ENCODE data around the gene PLEKHG5.

The PLEKHG5 gene

DNA sequence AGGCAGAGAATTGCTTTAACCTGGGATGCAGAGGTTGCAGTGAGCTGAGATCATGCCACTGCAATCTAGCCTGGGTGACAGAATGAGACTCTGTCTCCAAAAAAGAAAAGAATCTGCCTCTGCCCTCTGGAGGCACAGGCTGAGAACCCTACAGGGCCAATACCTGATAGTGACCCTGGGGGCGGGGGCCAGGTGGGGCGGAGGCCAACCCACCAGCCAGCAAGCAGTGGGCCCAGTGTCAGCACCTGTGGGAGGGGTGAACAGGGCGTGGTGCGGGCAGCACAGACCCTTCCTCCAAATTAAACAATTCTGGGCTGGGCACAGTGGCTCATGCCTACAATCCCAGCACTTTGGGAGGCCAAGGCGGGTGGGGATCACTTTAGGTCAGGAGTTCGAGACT is 19.0 kb upstream of the PLEKHG5 start:
- no peak for DNase-seq (ENCODE audit: low read depth)

DNA sequence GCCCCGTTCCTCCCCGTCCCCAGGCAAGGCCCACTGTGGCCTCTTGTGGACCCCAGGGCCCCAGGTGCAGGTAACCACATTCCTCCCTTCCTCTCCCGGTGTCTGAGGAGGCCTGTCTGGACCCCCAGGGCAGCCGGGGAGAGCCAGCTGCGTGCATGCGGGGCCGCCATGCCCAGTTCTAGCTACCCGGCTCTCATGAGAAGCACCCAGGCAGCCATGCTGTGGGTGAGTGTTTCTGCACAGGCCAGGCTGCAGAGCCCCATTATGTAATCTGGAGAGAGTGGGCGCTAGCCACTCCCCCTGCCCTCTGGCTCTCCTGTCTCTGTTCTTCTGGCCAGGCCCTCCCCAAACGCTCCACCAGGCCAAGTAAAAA is 18.4 kb upstream of the PLEKHG5 start:
- DNase-seq (ENCODE audit: low read depth): no peak

DNA sequence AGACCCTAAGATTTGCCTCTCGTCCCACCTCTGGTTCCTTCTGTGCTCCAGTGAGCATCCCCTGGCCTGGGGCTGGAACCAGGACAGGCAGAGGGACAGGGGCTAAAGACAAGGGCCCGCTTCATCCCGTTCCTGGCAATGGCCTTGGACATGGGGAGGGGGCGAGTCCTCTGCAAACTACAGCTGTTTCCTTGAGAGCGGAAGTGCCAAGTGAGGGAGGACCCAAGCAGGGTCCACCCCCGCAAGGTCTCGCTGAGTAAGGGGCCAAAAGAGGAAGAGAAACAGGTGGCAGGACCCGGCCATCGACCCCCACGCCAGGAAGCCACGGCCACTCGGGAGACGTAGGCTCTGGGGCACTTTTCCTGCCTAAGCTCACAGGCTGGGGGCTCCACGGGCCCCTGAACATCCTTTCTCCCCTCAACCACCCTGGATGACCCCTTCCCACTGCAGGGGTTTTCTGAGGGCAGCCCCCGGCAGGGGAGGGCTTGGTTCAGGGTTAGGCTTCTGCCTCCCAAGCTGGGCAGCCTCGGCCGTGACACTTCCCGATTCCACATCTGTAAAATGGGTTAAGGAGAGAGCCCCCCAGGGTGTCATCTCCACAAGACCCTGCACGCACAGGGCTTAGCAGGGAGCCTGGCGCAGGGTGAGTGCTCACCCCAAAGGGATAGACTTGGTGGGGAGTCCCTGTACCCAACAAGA is 17.9 kb upstream of the PLEKHG5 start:
- no peak for DNase-seq (ENCODE audit: low read depth)

DNA sequence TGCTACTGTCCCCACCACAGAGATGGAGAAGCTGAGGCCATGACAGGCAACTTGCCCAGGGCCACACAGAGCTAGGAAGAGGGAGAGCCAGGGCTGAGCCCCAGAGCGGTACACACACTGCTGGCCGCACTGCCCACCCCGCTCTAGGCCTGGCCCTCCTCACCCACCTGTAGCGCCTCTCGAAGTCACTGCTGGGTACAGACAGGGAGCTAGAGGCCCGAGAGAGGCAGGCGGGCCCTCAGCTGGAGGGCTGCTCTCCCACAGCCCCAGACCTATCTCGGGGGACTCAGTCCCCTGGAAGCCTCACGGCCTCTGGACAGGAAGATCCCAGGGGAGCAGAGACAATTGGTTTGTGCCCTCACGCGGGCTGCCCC is 17.3 kb upstream of the PLEKHG5 start:
- no peak for DNase-seq (ENCODE audit: low read depth)

DNA sequence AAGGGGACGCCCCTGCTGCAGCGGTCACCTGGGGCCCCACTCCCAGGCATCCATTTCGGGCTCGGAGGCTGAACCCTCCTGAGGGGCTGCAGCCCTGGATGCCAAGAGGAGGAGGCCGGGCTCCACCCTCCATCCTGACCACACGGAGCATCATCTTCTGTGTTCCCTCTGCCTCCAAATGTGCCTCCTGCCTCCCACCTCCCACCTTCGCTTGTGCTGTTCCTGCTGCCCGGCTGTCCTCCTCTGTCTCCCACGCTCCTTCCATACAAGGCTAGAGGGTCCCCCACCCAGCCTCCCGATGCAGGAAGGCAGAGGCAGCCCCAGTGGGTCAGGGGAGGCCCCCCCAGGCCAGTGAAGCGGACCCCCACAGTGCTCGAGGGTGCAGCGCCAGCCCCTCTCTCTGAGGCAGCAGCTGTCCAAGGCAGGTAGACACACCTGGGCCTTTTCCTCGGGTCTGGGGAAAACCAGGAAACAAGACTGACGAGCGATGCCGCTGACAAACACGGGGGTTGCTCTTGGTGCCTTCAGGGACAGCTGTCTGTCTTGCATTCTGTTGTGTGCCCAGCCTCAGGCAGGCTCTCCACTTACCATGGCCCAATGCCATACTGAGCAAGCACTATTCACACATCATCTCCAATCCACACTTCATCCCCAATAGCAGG is 16.8 kb upstream of the PLEKHG5 start:
- no peak for DNase-seq (ENCODE audit: low read depth)

DNA sequence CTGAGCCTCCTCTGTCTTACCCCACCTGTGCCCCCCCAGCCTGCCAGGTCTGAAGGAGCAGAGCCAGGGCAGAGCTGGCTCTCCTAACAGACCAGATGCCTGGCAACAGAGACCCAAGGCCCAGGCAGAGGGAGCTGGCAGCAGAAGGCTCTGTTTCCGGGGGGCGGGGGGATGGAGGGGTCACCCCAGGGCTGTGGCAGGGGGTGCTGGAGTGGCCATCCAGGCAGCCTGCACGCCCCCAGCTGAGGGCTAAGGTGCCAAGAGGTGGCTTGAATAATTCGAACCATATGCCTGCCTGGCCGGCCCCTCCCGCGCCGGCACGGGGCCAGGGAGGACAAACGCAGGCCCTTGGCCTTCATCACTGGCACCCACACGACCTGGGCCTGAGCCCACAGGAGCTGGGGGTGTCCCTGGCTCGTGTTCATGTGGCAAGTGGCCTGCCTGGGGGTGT is 16.0 kb upstream of the PLEKHG5 start:
- DNase-seq (ENCODE audit: low read depth): no peak

DNA sequence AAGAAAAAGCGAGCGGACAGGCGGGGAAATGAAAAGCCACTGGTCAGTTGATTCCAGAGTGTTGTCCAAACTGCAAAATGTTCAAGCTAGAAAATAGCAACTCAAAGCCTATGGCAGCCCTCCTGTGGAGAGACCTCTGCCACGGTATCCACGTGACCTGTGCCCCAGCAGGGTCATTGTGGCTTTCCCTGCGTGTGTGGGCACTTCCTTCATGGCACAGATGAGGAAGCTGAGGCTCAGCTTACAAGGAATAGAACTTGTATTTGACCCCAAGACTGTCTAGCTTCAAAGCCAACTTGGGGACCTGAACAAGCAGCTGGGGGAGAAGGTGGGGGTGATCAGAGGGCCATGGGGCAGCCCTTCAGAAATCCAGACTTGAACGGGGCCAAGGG is 15.6 kb upstream of the PLEKHG5 start:
- no peak for DNase-seq (ENCODE audit: low read depth)

DNA sequence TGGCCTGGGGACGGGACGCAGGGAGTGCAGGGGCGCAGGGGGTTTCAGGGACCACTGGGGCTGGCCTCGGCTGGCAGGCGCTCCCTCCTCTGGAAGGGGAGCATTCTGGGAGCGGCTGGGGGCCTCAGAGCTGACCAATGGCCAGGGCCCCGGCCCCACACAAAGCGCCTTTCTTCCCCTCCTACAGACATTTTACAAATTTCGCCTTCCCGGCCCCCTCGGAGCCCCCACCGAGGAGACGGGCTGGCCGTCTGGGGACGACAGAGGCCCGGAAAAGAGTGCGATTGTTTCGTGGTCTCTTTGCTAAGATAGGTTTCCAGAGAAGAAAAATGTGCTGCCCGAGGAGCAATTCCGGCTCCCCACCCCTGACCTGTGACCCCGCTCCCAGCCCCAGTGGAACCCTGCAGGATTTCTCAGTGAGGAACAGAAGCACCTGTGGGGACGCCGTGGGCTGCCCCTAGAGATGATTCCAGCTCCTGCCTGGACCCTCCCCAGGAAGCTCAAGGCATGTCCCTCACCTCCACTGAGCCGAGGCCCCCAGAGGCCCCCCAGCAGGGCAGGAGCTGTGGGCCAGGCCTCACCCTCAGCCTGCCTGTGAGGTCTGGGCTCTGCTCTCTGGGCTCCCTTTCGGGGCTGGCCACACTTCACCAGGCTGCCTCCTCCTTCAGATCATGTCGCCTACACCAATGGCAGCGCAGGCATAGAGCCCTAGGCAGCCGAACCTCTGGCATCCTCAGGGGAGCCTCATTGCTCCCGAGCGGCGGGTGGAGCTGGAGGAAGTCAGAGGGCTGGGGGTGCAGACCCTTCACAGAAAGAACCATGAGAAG is 15.0 kb upstream of the PLEKHG5 start:
- DNase-seq (ENCODE audit: low read depth): no peak

DNA sequence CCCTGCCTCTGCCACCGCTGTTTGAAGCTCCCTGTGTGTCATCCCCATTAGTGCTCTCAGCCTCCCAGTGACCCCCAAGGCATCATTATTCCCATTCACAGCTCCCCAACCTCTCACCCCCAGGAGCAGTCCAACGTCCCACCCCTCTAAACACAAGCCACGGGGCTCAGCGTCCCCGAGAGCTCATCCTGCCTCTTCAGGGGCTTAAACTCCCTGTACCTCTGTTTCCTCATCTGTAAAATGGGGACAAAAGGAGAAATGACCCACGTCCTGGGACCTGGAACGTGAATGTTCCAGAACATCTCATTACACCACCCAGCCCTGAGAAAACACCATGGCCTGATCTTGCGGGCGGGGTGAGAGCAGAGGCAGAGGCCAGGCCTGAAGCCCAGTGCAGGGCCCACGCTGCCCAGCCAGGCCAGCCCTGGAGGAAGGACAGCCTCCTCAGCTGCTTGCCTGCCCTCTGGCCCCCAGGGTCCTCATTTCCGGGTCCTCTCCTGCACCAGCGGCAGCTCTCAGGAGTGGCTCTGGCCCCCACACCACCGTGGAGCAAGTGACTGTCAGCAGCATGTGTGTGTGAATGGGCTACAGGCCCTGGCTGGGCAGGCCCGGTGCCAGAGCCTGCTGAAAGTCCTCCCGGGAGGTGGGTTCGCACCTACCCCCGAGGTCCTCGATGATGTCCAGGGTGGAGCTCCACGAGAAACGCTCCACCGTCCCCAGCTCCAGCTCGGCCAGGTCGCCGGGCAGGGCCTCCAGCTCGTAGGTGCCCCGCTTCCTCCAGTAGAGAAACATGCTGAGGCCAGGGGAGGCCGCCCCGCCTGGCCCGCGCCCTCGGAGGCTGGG is 14.1 kb upstream of the PLEKHG5 start:
- DNase-seq (ENCODE audit: low read depth): no peak

DNA sequence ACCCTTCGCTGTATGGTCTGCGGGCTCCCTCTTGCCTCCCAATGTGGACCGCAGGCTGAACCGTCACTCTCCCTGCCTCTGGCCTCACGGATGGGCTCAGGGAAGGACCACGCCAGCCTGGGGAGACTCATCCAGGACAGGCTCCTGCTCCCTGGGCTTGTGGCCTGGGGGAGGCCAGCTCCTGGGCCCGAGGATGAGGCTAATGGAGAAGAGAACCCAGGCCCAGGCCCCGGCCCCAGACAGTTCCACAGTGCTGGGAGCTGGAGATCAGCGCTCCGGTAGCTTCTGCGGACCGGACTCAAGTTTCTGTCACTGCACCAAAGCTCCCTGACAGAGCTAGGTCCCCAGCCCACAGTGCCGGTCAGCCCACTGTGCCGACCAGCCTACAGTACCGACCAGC is 13.4 kb upstream of the PLEKHG5 start:
- no peak for DNase-seq (ENCODE audit: low read depth)

DNA sequence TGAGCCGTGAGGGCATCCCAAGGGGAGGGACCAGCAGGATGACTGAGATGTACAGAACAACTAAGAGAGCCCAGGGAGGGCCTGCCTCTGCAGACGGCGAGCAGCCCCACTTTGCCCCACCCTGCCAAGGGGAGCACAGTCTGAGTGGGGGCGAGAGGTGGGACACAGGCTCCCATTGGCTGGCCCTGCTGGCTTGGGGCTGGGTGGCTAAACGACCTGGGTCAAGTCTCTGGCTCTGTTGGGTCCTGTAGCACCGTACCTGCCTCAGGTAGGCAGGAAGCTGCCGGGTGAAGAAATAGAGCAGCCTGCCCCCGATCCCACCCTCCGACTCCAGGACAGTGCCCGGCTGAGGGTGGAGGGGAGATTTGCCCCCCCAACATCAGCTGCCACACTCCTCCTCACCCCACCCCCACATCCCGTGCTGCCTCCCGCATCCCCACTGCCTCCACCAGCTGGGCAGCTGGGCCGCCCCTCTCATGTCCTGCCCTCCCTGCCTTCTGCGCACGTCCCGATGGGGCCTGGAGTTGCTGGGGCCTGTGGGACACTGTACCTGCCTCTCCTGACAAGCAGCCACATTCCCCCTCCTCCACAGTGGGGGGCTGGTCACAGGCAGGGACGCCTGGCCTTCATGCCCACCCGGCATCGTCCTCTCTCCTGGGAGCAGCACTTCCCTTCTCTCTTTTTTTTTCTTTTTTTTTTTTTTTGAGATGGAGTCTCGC is 12.6 kb upstream of the PLEKHG5 start:
- no peak for DNase-seq (ENCODE audit: low read depth)

DNA sequence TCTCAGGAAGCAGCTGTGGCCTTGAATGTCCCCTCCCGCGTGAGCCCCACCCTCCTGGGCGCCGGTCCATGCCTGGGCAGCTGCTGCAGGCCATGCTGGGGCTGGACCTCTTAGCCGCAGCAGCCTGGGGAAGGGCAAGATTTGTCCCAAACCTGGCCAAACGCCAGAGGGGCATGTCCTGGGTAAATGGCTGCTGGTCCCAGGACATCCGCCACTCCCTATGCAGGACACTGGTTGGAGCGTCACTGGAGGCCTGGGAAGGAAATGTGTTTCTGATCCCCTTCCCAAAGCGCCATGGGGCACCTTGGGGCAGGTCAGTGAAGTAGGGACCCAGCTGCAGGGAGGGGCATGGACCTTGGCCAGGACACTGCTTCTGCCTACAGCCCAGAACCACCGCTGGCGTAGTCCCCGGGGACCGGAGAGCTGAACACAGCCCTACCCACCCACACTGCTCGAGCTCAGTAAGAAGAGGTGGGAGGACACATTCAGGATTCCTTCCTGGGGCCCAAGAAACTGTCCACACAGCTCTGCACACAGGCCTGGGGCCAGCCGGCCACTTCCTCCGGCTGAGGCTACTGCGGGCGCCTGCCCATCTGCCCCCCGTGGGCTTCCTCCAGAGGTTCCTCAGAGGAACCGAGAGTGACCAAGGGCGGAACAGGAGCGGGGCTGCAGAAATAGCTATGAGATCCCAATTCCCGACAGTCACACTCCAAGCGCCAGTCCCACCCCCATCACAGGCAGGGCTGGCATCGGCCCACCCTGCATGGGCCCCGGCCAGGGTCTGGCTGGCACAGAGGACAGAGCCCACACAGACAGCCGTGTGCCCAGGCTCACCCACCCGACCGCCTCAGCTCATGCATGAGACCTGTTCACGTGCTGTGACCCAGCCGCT is 10.8 kb upstream of the PLEKHG5 start:
- DNase-seq (ENCODE audit: low read depth): no peak

DNA sequence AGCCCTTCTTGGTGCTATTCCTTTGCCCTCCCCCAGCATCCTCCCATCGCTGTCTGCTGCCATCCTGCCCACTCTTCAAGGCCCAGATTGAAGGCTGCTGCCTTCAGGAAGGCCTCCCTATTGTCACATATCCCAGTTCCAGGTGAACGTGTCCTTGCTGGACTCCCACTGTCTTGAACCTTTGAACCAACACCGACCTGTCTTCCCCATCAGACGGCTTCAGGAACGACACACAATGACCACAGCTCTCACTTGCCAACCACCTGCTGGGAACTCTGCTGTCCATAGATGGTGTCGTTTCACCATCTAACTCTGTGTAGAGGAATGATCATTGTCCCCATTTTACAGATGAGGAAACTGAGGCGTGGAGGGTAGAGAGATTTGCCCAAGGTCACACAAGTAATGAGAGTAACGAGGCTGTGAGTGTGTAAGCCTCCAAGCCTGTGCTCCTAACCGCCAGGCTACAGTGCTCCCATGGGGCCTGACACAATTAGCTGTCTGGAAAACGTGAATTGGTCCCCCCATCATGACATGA is 9.9 kb upstream of the PLEKHG5 start:
- no peak for DNase-seq (ENCODE audit: low read depth)

DNA sequence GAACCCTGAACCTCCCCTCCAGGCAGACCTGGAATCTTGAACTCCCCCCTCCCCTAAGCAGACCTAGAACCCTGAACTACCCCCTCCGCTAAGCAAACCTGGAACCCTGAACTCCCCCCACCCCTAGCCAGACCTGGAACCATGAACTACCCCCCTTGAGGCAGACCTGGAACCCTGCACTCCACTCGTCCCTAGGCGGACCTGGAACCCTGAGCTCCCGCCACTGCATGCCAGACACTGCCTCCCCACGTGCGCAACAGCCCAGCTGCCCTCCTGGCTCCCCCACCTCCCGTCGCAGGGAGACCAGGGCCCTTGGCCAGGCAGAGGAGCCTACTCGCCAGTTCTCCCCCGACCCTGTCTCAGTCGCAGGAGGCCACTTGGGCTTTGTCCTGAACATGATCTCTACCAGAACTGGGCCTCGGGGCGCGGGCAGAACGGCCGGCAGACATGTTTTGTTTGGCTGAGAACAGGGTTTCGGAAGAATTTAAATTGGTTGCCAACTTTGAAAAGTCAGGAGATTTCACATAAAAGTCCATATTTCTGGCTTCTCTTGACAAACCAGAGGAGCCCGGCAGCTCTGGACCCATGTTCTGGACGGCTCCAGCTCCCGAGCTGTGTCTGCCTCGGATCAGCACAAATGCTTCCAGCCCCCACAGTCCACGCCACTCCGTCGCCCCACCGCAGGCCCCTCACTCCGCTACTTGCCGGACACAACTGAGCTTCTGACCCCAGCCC is 9.2 kb upstream of the PLEKHG5 start:
- DNase-seq (ENCODE audit: low read depth): no peak

DNA sequence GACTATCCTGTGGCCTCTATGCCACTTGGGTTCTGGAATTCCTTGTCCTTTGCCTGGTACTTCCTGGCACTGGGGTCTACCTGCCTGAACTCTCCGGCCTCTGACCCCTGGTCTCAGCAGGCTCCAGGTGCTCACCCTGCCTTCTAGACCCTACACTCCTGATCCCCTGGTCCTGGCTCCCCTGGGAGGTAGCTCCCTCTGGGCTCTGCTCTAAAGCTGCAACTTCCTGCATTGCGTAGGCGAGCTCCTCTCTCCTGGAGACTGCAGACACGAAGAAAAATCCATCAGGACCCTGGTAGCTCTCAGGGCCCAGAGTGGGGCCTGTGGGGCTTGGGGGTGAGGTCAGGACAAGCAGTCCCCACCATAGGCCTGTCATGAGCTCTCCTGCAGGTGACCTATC is 7.8 kb upstream of the PLEKHG5 start:
- no peak for DNase-seq (ENCODE audit: low read depth)

DNA sequence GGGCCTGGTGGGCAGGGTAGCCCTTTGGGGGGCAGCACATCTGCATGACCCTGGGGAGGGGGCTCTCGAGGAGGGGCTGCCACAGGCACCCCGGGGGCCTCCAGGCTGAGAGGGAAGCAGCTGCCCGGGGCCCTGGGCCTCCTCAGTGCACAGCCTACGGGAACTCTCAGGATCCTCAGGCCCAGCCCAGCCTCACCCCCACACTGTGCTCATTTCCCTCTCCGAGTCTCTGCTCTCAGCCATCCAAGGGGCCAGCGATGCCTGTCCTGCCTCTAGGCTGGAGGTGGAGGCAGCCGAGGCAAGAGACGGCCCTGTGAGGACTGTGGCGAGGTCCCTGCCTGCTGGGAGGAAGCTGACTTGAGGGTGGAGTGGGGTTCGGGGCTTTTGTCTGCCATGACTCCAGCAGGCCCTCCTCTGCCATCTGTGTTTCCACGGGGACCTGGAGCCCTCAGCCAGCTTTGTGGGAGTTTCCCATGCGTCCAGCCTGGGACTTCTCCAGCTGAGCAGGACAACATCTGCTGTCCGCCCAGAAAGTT is 7.2 kb upstream of the PLEKHG5 start:
- DNase-seq (ENCODE audit: low read depth): no peak

DNA sequence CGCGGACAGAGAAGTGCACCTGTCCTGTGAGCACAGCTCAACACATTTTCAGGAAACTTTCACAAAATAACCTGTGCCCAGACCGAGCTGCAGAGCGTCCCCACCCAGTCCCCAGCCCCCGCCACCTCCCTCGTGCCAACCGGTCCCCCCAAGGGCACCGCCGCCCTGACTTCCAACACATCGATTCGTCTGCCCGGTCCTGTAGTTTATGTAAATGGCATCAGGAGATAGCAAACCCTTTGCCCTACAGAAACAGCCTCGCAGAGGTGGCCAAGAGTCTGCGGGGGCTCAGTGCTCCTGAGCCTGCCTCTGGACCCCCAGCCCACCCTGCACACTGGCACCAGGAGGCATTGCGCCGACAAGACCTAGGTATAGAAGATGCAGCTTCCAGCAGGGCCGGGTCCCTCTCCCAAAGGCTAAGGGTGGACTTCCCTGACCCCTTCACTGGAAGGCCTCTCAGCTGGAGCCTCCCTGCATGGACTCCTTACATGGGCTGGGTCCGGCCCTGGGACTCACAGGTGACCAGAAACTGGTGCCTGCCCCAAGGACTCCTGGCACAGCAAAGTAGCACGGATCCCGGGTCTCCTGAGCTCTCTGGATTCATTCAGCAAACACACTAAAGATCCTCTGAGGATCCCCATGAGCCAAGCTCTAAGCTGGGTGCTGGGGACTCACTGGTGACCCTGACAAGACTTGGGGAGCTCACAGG is 6.6 kb upstream of the PLEKHG5 start:
- DNase-seq (ENCODE audit: low read depth): no peak

DNA sequence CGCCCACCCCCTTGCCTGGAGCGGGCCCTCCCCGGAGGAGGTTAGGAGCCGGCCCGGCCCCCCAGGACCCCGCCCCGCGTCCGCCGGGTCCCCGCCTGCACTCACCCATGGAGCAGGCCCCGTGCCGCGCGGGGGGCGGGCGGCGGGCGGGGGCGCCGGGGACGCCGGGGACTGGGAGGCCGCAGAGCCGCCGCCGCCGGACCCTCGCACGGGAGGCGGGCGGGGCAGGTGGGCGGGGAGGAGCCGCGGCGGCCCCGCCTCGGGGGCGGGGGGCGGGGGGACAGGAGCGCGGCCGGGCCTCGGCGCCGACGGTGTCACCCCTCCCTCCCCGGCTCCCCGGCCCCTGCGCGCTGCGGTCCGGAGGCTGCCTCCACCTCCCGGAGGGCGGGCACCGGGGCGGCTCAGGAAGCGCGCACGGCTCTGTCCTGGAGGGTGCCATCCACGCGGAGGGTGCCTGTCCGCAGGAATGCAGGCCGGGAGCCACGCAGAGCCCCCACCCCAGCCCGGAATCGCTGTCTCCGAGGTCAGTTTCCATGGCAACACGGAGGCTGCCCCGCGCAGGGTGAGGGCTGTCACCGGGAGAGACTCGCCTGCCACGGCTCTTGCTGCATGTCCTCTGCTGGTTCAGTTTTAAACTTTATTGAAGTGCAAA is 5.9 kb upstream of the PLEKHG5 start:
- DNase-seq (ENCODE audit: low read depth): no peak
